RWPE2 (cell line): ENCODE data around the gene YY1.
"Not testable (repeated sequence)": the region's sequence is repeated elsewhere in the genome, so short reads cannot be mapped to it uniquely, and the experiment has no call there.

Source experiments
- ATAC-seq: fragments of 200-7000 bp; cut with Tn5 transposase; 3 replicates; pipeline ENCODE4 v1.9.1; 2021; ENCODE audit warnings: low read depth
- DNase-seq: peaks from one replicate; pipeline ENCODE4 v3.0.0-alpha.2; 2020; ENCODE audit warnings: low spot score
- H3K27ac ChIP-seq: fragments of 450-650 bp; 2 replicates; pipeline ENCODE4 v1.5.1; 2017; ENCODE audit warnings: mild to moderate bottlenecking; ENCODE audit not compliant: poor library complexity, severe bottlenecking
- H3K27me3 ChIP-seq: fragments of 250-450 bp; sonication (Bioruptor Pico); 2 replicates; pipeline ENCODE4 v1.5.1; 2021; ENCODE audit warnings: mild to moderate bottlenecking, moderate library complexity; ENCODE audit not compliant: insufficient read depth, poor library complexity, severe bottlenecking
- H3K36me3 ChIP-seq: fragments of 250-450 bp; sonication (Bioruptor Pico); 2 replicates; pipeline ENCODE4 v1.5.1; 2020; ENCODE audit warnings: low read depth, mild to moderate bottlenecking, moderate library complexity
- H3K4me1 ChIP-seq: fragments of 250-450 bp; sonication (Bioruptor Pico); 2 replicates; pipeline ENCODE4 v1.5.1; 2021; ENCODE audit warnings: mild to moderate bottlenecking, moderate library complexity; ENCODE audit not compliant: insufficient read depth, poor library complexity, severe bottlenecking
- H3K4me3 ChIP-seq: fragments of 250-450 bp; sonication (Bioruptor Pico); 2 replicates; pipeline ENCODE4 v1.5.1; 2021; ENCODE audit warnings: mild to moderate bottlenecking, moderate library complexity; ENCODE audit not compliant: severe bottlenecking
- H3K9me3 ChIP-seq: fragments of 250-450 bp; sonication (Bioruptor Pico); 2 replicates; pipeline ENCODE4 v1.5.1; 2021; ENCODE audit warnings: mild to moderate bottlenecking, moderate library complexity; ENCODE audit not compliant: severe bottlenecking
- CTCF ChIP-seq: fragments of 450-650 bp; IDR thresholded peaks from one replicate; pipeline ENCODE4 v1.5.1; 2017; ENCODE audit warnings: mild to moderate bottlenecking, moderate library complexity; ENCODE audit not compliant: poor library complexity, severe bottlenecking

Gene YY1

DNA sequence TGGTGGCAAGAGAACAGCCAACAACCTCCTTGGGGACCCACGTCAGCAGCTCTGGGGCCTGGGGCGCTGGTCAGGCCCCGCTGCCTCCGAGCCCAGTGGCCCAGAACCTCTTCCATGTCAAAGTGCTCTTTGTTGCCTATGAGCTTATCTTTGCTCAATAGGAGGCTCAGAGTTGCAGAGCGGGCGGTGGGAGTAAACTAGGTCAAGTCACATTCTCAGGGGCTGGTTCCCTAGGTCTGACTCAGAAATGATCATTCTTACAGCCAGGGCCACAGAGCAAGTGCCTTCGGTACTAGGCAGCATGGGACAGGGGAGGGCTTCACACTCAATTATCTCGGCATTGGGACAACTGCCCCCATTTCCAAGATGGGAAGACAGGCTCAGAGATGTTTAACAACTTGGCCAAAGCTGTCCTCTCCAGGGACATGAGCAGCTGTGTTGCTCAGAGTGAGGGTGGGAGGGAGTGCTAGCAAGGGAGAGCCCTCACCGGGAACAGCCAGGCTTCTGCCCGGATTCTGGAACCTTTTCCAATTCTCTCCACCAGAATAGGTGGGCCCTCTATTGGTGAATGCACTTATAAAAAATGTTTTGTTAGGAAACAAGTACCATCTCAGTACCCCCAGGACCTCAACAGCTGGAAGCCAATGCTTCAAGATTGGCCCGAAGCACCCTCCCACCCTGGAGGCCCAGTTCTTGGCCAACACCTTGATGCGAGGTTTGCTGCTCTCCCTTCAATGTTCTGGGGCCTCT lies 55.4 kb downstream of the YY1 start:
- H3K4me1 ChIP-seq = no peaks in the 10 kb centered on the region
- H3K36me3 ChIP-seq = peaks cover 6% of the 10 kb centered on the region
- no peak for TF ChIP-seq CTCF
- no peak overlapping the region for H3K4me3 ChIP-seq
- ATAC-seq (no peak), DNase-seq (no peak)
- no peaks in the 10 kb centered on the region for H3K27me3 ChIP-seq
- no peaks in the 10 kb centered on the region for H3K9me3 ChIP-seq
- no peak overlapping the region for H3K27ac ChIP-seq

DNA sequence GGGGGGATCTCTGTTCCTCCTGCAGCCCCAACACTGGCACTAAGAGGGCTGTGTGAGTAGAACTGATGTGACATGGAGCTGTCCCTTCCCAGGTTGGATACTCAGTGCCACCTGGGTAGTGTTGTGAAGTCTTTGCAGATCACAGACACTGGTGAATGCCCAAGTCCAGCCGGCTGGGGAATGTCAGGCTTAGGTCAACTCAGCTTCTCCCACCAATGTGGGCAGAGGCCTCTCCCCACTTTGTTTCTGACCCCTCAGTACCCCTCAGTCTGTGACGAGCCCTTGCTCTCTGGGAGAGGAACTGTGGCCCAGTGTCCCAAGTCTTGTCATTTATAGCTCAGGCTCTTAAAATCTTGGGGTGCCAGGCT lies 56.0 kb downstream of the YY1 start:
- no peaks in the 10 kb centered on the region for H3K27me3 ChIP-seq
- no peak for TF ChIP-seq CTCF
- no peak overlapping the region for H3K4me3 ChIP-seq
- H3K36me3 ChIP-seq = peaks cover 6% of the 10 kb centered on the region
- no peaks in the 10 kb centered on the region for H3K4me1 ChIP-seq
- H3K27ac ChIP-seq = no peak overlapping the region
- DNase-seq (no peak), ATAC-seq (no peak)
- no peaks in the 10 kb centered on the region for H3K9me3 ChIP-seq

- DNase-seq (no peak), ATAC-seq (no peak)
- no peak overlapping the region for H3K27ac ChIP-seq
- TF ChIP-seq CTCF = no peak
- peaks cover 6% of the 10 kb centered on the region for H3K36me3 ChIP-seq
- H3K4me3 ChIP-seq = no peak overlapping the region
- H3K4me1 ChIP-seq = no peaks in the 10 kb centered on the region
- H3K27me3 ChIP-seq = no peaks in the 10 kb centered on the region
- H3K9me3 ChIP-seq = no peaks in the 10 kb centered on the region
Observed at GRCh38 chr14:100295376-100296105, 56.6 kb downstream of the YY1 start.

- Histone ChIP-seq H3K4me3 (no peak overlapping the region), H3K36me3 (peaks cover 5% of the 10 kb centered on the region), H3K4me1 (no peaks in the 10 kb centered on the region), H3K9me3 (no peaks in the 10 kb centered on the region), H3K27ac (no peak overlapping the region), H3K27me3 (no peaks in the 10 kb centered on the region)
- no peak for ATAC-seq
- no peak for DNase-seq
- TF ChIP-seq CTCF = no peak
Observed at GRCh38 chr14:100296106-100296651, 57.2 kb downstream of the YY1 start.

DNA sequence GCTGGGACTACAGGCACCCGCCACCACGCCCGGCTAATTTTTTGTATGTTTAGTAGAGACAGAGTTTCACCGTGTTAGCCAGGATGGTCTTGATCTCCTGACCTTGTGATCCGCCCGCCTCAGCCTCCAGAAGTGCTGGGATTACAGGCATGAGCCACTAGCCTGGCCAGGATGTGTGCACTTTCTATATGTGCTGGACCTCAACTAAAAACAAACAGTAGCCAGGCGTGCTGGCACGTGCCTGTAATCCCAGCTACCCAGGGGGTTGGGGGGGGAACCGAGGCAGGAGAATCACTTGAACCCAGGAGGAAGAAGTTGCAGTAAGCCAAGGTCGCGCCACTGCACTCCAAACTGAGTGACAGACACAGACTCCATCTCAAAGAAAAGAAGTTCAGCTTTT lies 57.8 kb downstream of the YY1 start:
- not testable (repeated sequence) for H3K9me3 ChIP-seq, H3K36me3 ChIP-seq, H3K27ac ChIP-seq, ATAC-seq, H3K4me3 ChIP-seq, H3K27me3 ChIP-seq, H3K4me1 ChIP-seq
- DNase-seq = peak; percentile 34
